IPS DF 6.9 (cell line): Measurements from ENCODE around the gene COL26A1.
"Not testable (repeated sequence)": the region's sequence is repeated elsewhere in the genome, so short reads cannot be mapped to it uniquely, and the experiment has no call there.

Experiments
- DNase-seq: peaks from one replicate; pipeline ENCODE4 v3.0.0-alpha.2; 2013; ENCODE audit warnings: low read depth, low spot score
- H3K27ac ChIP-seq: one replicate; pipeline ENCODE4 v1.5.1; 2013; ENCODE audit warnings: low read length, control low read depth
- H3K27me3 ChIP-seq: 2 replicates; pipeline ENCODE4 v1.6.1; 2013; ENCODE audit warnings: mild to moderate bottlenecking, low read length; ENCODE audit not compliant: control insufficient read depth, insufficient read depth
- H3K36me3 ChIP-seq: 2 replicates; pipeline ENCODE4 v1.6.1; 2013; ENCODE audit warnings: low read length; ENCODE audit not compliant: control insufficient read depth, insufficient read depth
- H3K4me1 ChIP-seq: 2 replicates; pipeline ENCODE4 v1.6.1; 2013; ENCODE audit warnings: low read length; ENCODE audit not compliant: control insufficient read depth, insufficient read depth
- H3K4me3 ChIP-seq: 2 replicates; pipeline ENCODE4 v1.5.1; 2013; ENCODE audit warnings: mild to moderate bottlenecking, low read length
- H3K9me3 ChIP-seq: 2 replicates; pipeline ENCODE4 v1.6.1; 2013; ENCODE audit warnings: low read length, inconsistent platforms; ENCODE audit not compliant: control insufficient read depth, insufficient read depth
- WGBS: extraction: QIAGEN DNeasy Blood & Tissue Kit; methylation state at CpG from one replicate; pipeline ENCODE4 v1.1.7; 2013; ENCODE audit warnings: mixed read lengths, missing lambda C conversion rate; ENCODE audit not compliant: insufficient read length, insufficient coverage; 5-methylcytosine and 5-hydroxymethylcytosine counted together

The COL26A1 gene

DNA sequence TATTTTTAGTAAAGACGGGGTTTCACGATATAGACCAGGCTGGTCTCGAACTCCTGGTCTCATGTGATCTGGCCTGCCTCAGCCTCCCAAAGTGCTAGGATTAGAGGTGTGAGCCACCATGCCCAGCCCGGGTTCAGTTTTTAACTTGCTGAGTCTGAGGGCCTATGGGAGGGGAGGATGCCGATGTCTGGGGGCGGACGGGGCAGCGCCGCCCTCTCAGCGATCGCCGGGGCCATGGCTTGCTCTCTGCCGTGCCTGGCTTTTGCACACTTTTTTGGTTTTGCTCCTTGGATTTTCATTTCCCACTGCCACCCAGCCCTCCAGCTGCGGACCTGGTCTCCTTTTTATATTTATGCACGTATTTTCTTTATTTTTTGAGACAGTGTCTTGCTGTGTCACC is 15.2 kb upstream of the COL26A1 start:
- WGBS, result no CpG with 5 or more reads among the region's 15 CpGs
- no peak overlapping the region for H3K27ac ChIP-seq
- no peak for DNase-seq
- no peaks in the 10 kb centered on the region for H3K36me3 ChIP-seq
- no peak overlapping the region for H3K4me3 ChIP-seq
- no peaks in the 10 kb centered on the region for H3K4me1 ChIP-seq
- H3K27me3 ChIP-seq, result no peaks in the 10 kb centered on the region
- no peaks in the 10 kb centered on the region for H3K9me3 ChIP-seq

DNA sequence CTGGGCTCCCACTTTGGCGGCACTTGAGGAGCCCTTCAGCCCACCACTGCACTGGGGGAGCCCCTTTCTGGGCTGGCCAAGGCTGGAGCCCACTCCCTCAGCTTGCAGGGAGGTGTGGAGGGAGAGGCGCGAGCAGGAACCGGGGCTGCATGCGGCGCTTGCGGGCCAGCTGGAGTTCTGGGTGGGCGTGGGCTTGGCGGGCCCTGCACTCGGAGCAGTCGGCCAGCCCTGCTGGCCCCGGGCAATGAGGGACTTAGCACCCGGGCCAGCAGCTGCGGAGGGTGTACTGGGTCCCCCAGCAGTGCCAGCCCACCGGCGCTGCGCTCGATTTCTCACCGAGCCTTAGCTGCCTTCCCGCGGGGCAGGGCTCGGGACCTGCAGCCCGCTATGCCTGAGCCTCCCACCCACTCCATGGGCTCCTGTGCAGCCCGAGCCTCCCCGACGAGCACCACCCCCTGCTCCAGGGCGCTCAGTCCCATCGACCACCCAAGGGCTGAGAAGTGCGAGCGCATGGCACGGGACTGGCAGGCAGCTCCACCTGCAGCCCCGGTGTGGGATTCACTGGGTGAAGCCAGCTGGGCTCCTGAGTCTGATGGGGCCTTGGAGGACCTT is 14.1 kb upstream of the COL26A1 start:
- DNase-seq, H3K9me3 ChIP-seq, H3K4me1 ChIP-seq, H3K36me3 ChIP-seq, H3K27ac ChIP-seq, H3K4me3 ChIP-seq, H3K27me3 ChIP-seq: not testable (repeated sequence)
- no CpG with 5 or more reads among the region's 32 CpGs for WGBS

GRCh38 chr7:101349300-101349699 is 13.4 kb upstream of the COL26A1 start:
- H3K27ac ChIP-seq, H3K4me3 ChIP-seq, H3K9me3 ChIP-seq, H3K27me3 ChIP-seq, H3K36me3 ChIP-seq, H3K4me1 ChIP-seq, DNase-seq: not testable (repeated sequence)
- WGBS, result no CpG with 5 or more reads among the region's 12 CpGs

GRCh38 chr7:101352920-101353308 is 9.8 kb upstream of the COL26A1 start:
- H3K9me3 ChIP-seq, result no peaks in the 10 kb centered on the region
- H3K4me1 ChIP-seq, result no peaks in the 10 kb centered on the region
- WGBS, result no CpG with 5 or more reads among the region's 2 CpGs
- H3K27ac ChIP-seq, result no peak overlapping the region
- no peaks in the 10 kb centered on the region for H3K36me3 ChIP-seq
- H3K27me3 ChIP-seq, result no peaks in the 10 kb centered on the region
- no peak overlapping the region for H3K4me3 ChIP-seq
- no peak for DNase-seq

GRCh38 chr7:101357433-101357832 is 5.2 kb upstream of the COL26A1 start:
- no peak overlapping the region for H3K27ac ChIP-seq
- WGBS, result no CpG with 5 or more reads among the region's 7 CpGs
- no peak for DNase-seq

DNA sequence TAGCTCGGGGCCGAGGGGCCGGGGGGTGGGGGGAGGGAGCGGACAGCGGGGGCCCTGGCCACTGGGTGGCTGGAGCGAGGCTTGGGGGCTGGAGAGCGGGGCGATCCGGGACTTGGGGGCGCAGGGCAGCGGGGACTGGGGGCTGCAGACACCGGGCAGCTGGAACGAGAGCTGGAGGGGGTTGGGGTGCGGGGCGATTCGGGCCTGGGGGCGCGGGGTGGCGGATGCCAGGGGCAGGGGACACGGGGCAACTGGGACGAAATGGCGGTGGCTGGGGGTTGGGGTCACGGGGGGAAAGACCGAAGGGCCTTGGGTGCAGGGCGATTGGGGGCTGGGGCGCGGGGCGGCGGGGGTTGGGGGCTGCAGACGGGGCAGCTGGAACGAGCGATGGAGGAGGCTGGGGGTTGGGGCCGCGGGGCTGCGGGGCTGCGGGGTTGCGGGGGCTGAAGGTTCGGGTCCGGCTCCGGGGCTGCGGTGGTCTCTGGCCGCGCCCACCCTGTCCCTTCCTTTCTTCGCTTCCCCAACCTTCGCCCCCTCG is 590 bp downstream of the COL26A1 start:
- Histone ChIP-seq H3K4me1 (no peaks in the 10 kb centered on the region), H3K4me3 (peak overlapping the region; percentile 81), H3K9me3 (no peaks in the 10 kb centered on the region), H3K27ac (no peak overlapping the region), H3K27me3 (no peaks in the 10 kb centered on the region; the same call in 1 of the 2 replicates), H3K36me3 (no peaks in the 10 kb centered on the region)
- no CpG with 5 or more reads among the region's 46 CpGs for WGBS
- DNase-seq, result no peak

More at GRCh38 chr7:101357433-101357832, 5.2 kb upstream of the COL26A1 start:
- H3K36me3 ChIP-seq, result no peaks in the 10 kb centered on the region
- no peak overlapping the region for H3K4me3 ChIP-seq
- H3K27me3 ChIP-seq, result no peaks in the 10 kb centered on the region
- no peaks in the 10 kb centered on the region for H3K4me1 ChIP-seq
- no peaks in the 10 kb centered on the region for H3K9me3 ChIP-seq

- DNase-seq, result no peak
- Histone ChIP-seq H3K36me3 (no peaks in the 10 kb centered on the region), H3K9me3 (no peaks in the 10 kb centered on the region), H3K4me1 (no peaks in the 10 kb centered on the region), H3K4me3 (peak overlapping the region; percentile 81; the same call in 1 of the 2 replicates), H3K27ac (no peak overlapping the region), H3K27me3 (no peaks in the 10 kb centered on the region; the same call in 1 of the 2 replicates)
- no CpG with 5 or more reads among the region's 52 CpGs for WGBS
Observed at GRCh38 chr7:101363734-101364374, 1.2 kb downstream of the COL26A1 start.

GRCh38 chr7:101365956-101366355 is 3.3 kb downstream of the COL26A1 start:
- DNase-seq, result no peak
- no CpG with 5 or more reads among the region's 2 CpGs for WGBS
- Histone ChIP-seq H3K4me1 (no peaks in the 10 kb centered on the region), H3K36me3 (0 out of 2 replicates have a peak, but pooled peaks cover 2% of the 10 kb centered on the region), H3K27me3 (no peaks in the 10 kb centered on the region; the same call in 1 of the 2 replicates), H3K4me3 (no peak overlapping the region), H3K27ac (no peak overlapping the region), H3K9me3 (no peaks in the 10 kb centered on the region)

- Histone ChIP-seq H3K9me3 (no peaks in the 10 kb centered on the region), H3K27ac (no peak overlapping the region), H3K36me3 (0 out of 2 replicates have a peak, but pooled peaks cover 4% of the 10 kb centered on the region), H3K27me3 (no peaks in the 10 kb centered on the region; the same call in 1 of the 2 replicates), H3K4me1 (no peaks in the 10 kb centered on the region), H3K4me3 (no peak overlapping the region)
- no CpG with 5 or more reads among the region's 1 CpG for WGBS
- DNase-seq, result no peak
Observed at GRCh38 chr7:101367676-101368075, 5.0 kb downstream of the COL26A1 start.

DNA sequence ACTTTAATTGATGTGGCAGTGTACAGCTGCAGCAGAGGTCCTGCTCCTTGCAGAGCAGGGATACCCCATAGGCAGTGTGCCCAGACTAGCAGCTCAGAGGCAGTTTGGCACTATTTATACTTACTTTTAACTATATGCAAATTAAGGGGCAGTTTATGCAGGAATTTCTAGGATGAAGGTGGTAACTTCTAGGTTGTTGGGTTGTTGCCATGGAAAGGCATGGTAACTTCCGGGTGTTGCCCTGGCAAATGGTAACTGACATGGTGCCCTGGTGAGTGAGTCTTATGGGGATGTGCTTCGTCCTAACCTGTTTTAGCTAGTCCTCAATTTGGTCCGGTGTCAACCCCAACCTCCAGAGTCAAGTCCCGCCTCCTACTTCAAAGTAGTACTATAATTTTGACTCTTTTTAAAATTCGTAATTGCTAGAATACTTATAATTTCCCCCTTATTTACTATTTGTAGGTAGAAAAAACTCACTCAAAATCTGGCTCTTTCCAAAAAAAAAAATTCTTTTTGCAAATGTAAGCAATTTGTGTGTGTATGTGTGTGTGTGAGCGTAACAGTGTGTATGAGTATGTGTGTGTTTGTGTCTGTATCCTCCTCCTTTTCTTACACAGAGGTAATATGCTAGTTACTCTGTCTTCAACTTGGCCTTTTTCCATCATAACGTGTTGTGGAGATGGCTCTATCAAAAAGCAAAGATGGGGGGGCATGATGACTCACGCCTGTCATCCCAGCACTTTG is 5.9 kb downstream of the COL26A1 start:
- H3K36me3 ChIP-seq, result peaks cover 7% of the 10 kb centered on the region; the same call in 1 of the 2 replicates
- no peak overlapping the region for H3K4me3 ChIP-seq
- peaks cover 2% of the 10 kb centered on the region; the same call in 1 of the 2 replicates for H3K4me1 ChIP-seq
- no peaks in the 10 kb centered on the region; the same call in 1 of the 2 replicates for H3K27me3 ChIP-seq
- DNase-seq, result no peak
- H3K9me3 ChIP-seq, result no peaks in the 10 kb centered on the region
- no peak overlapping the region for H3K27ac ChIP-seq
- WGBS, result no CpG with 5 or more reads among the region's 8 CpGs
